GM18867 (cell line): ENCODE measurements around the gene HMGA1.

ENCODE experiments used
- ATAC-seq: cut with Tn5 transposase; IDR thresholded peaks from one replicate; pipeline ENCODE4 v1.9.1; 2021; ENCODE audit warnings: mild to moderate bottlenecking, moderate library complexity; ENCODE audit not compliant: unreplicated experiment

HMGA1 gene

DNA sequence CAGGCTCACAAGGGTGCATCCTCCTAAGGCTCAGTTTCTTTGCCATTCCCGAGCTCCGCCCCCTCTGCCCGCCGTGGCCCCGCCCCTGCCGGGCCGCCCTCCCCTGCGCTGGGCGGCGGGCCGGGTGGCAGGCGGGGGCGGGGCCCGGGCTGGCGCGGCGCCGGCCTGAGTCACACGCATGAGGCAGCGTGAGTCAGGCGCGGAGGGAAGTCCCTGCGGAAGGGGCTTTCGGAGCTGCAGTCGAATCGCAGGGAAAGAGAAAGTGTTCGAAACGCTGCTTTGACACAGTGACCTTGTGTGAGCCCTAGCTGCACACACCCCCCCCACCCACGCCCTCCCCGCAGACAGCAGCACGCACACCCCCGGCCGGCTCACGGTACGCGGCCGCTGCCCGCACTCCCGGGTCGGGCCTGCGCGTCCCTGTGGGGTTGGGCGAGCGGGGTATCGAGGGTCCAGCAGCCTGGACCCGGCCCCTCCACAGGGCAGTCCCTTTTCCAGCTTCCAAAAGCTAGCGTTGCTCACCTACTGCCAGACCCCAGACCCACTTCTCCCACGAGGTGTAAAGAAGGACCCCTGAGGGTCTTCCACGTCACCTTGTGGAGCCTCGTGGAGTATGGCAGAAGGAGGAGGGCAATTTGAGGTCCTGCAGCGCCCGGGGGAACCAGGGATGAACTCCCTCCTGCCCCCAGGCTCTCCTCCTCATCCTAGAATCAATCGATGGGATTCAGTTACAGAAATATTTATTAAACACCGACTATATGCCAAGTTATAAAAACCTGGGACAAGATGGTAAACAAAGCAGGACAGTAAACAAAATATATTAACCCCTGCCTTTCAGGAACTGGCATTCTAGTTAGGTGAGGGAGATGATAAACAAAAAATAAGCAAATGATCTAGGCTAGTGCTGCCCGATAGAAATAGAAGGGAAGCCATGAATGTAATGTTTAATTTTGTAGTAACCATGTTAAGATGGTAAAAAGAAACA, 12.4 kb upstream of the HMGA1 start:
- ATAC-seq, result peak; percentile 90

DNA sequence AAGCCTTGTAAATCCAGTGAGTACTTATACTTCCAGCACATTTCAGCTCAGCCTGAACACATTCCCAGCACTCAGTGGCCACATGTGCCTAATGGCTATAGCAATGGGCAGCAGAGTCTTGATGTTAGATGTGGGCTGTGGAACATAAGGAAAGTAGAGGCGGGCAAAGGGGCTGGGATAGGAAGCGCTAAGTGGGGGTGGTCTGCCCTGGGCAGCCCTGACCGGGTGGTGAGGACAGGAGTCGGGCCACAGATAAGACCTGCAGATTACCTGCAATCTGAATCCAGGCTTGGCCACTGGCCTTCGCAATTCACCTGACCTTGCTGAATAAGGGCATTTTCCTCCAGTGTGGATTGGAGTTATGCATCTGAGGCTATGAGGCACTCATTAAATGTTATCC, 11.1 kb upstream of the HMGA1 start:
- no peak for ATAC-seq

- ATAC-seq, result no peak
These were observed 10.6 kb upstream of the HMGA1 start for GRCh38 chr6:34226066-34226465.

GRCh38 chr6:34226731-34227586, 9.7 kb upstream of the HMGA1 start:
- ATAC-seq, result no peak

GRCh38 chr6:34227761-34228421, 8.8 kb upstream of the HMGA1 start:
- ATAC-seq, result no peak

DNA sequence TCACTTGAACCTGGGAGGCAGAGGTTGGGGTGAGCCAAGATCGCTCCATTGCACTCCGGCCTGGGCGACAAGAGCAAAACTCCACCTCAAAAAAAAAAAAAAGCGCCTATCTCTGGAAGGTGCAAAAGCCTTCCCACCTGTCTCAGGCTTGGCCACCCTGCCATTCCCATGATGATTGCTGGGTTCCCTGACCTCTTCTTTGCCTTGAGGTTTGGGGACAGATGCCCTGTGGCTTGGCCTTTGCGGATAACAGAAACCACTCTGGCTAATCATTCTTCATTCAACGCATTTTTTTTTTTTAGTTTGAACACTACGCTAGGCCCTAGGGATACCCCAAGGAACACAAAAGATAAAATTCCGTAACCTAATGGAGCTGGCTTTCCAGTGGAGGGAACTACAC, 6.8 kb upstream of the HMGA1 start:
- no peak for ATAC-seq

- ATAC-seq, result no peak
These were observed 5.9 kb upstream of the HMGA1 start for GRCh38 chr6:34230653-34231371.

GRCh38 chr6:34231566-34232336, 4.9 kb upstream of the HMGA1 start:
- ATAC-seq, result no peak

- ATAC-seq, result no peak
These were observed 3.8 kb upstream of the HMGA1 start for GRCh38 chr6:34232901-34233300.

DNA sequence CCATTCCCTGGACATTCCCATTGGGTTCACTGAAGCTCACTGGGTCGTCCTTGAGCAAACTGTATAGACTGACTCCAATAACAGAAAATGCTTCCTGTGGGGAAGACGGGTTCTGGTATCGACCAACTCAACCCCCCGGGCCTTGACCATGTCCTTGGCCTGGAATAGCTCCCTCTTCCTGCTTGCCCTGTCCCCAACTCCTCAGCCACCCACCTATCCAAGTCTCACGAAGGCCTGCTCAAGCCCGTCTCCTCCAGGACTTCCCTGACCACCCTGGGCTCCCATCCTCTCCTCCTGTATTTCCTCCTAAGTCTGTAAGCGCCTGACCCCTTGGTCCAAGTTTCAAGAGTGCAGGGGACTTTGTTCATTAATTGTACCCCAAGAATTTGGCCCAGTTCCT, 2.8 kb upstream of the HMGA1 start:
- no peak for ATAC-seq

GRCh38 chr6:34234667-34235306, 1.9 kb upstream of the HMGA1 start:
- no peak for ATAC-seq

DNA sequence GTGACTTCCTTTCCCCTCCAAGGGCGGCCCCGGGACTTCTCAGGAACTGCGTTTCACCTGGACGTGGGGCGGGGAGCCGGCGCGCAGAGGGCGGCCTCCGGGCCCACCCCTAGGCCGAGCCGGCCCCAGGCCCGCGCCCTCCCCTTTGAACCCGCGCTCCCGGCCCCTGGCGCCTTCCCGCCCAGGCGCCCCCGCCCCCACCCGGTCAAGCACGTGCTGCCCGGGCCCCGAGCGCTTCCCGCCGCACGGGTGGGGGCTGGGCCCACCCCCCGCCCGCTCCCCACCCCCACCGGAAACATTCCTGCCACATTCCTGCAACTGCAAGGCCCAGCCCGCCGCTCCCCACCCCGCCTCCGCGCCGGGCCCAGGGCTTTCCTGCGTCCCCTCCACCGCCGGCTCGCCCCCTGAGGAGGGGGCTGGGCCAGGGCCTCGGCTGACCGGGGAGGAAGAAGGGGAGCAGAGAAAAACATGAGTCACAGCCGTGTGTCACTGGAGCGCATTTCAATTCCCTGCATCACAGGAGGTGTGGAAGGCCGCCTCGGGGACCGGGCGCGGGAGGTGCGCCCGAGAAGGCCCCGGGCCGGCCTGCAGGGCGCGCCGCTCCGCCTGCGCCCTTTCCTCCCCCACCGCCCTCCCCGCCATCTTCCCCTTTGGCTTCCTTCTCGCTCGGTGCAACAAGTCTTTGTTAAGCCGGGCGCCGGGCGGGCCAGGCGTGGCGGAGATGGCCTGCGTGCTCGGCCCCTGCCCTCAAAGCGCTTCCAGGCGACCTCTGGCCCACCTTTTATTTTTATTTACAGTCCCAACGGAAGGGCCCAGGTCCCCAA, 1.2 kb upstream of the HMGA1 start:
- ATAC-seq, result no peak

DNA sequence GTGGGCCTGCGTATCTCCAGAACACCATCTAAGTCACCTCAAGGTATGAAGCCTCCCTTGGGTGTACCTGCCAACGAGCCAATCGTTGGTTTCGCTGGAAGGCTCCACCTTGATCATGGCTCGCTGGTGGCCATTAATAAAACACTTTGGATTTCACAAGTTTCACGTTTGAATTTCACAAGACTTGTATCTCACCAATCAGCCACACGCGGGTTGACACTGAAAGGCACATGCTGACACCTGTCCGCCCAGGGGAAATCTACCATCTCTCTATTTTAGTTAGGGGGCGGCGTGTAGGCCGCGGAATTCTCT, 586 bp upstream of the HMGA1 start:
- ATAC-seq, result peak; percentile 7

GRCh38 chr6:34237316-34237721, 646 bp downstream of the HMGA1 start:
- peak; percentile 11 for ATAC-seq

DNA sequence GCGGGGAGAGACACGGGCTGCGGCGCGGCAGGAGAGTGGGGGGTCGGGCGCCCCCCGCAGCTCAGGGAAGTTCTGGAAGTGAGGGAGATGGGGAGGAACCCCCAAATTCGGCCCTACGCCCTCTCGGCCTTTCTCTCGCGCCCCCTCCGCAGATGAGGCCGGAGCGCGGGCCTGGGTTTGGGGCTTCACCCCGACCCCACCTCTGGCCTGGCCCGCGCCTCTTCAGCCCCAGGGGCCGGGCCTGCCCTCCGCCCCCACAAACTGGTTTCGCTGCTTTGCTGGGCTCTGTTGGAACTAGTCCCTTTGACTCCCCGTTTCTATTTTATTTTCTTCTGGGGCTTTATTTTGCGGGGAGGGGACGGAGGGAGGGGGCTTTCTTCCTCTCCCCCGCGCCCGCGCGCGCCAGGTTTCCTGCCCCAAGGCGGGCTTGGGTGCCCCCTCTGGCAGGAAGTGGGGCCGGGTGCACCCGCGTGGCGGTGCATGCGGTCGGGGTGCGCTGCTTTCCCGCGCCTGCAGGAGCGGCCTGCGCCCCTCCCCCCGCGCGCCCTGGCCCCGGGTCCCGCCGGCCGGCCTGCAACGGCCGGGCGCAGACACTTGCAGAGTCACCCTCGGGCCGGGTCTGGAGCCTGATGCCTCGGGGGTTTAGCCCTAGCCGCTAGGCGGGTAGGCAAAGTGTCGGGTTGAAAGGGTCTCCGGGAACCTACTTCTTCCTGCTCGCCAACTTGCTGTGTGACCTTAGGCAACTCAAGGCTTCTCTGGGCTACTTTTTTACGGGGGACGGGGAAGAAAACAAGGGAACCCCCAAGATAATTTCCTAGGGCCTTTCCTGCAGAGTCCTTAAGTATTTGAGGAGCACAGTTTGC, 1.3 kb downstream of the HMGA1 start:
- peak; percentile 11 for ATAC-seq

GRCh38 chr6:34238585-34239499, 2.2 kb downstream of the HMGA1 start:
- ATAC-seq, result no peak

DNA sequence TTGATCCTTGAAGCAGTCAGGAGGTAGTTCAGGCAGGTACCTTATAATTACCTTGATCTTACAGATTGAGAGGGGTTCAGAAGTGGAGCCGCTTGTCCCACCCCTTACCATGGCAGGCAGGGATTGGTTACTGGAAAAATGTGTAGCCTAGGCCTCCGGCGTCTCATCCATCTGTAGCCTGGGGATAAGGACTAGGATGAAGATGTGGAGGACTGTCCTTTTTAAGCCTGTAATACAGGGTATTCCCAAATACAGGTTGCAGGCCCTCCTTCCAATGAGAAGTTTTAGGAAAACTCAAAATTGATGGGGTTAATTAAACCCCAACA, 2.8 kb downstream of the HMGA1 start:
- ATAC-seq, result no peak
